Loucy (cell line): ENCODE measurements around the gene TLE2.

Experiments used
- CTCF ChIP-seq: fragments of 200-600 bp; sonication (generic); conservative IDR thresholded peaks from 2 replicates; pipeline ENCODE4 v1.5.1; 2014; ENCODE audit warnings: mild to moderate bottlenecking, antibody characterized with exemption, low read length
- EZH2phosphoT487 ChIP-seq: fragments of 200-600 bp; IDR thresholded peaks from 2 replicates; pipeline ENCODE4 v1.6.1; 2018; ENCODE audit warnings: antibody characterized with exemption, mild to moderate bottlenecking, moderate library complexity, borderline replicate concordance

DNA sequence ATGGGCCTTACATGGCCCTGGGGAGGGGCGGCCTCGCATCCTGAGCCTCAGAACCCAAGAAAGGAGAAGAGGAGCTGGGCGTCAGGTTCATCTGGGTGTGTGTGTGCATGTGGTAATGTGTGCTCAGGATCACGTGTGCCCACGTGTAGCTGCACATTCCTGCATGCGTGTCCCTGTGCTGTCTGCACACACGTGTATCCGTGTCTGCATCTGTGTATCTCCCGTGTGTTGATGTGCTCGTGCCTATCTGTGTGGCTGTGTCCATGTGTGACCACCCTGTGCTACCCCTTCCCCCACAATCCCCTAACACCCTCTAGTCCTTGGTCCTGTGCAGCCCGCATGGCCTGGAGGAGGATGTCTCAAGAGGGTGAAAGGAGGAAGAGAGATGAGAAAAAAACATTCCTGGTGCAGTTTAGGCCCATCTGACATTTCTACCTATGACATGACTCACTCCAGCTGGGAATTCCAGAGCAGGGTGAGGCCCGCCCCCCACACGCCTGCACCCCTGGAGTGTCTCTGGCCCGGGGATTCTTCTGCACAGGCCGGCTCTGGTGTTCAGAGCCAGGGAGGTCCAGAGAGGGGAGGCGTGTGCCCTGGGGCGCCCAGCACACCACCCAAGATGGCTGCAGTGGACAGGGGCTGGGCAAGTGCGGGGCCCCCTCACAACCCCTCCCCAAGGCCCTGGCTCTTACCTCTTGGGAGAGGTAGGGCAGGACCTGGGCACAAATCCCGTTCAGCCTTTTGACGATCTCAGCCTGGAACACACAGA, 26.1 kb upstream of the TLE2 start:
- TF ChIP-seq CTCF: no peak
- TF ChIP-seq EZH2phosphoT487: no peak
